22Rv1 (cell line): Measurements from ENCODE around the gene STH.

Experiments
- H3K27ac ChIP-seq: fragments of 450-650 bp; 2 replicates; pipeline ENCODE4 v1.5.1; 2017
- CTCF ChIP-seq: fragments of 450-650 bp; IDR thresholded peaks from 2 replicates; pipeline ENCODE4 v1.5.1; 2017; ENCODE audit warnings: mild to moderate bottlenecking
- ZFX ChIP-seq: fragments of 450-650 bp; IDR thresholded peaks from 2 replicates; pipeline ENCODE4 v1.6.1; 2017; ENCODE audit warnings: antibody characterized with exemption, borderline replicate concordance

The STH gene

GRCh38 chr17:46035112-46035818 lies 36.2 kb downstream of the STH start:
- TF ChIP-seq ZFX (no peak), CTCF (no peak)
- no peak overlapping the region for H3K27ac ChIP-seq

- TF ChIP-seq CTCF (no peak), ZFX (no peak)
- no peak overlapping the region for H3K27ac ChIP-seq
These were observed 37.4 kb downstream of the STH start for GRCh38 chr17:46036491-46036890.

- TF ChIP-seq CTCF (no peak), ZFX (no peak)
- no peak overlapping the region for H3K27ac ChIP-seq
These were observed 38.7 kb downstream of the STH start for GRCh38 chr17:46037722-46038255.

- no peak overlapping the region for H3K27ac ChIP-seq
- no peak for TF ChIP-seq CTCF
- no peak for TF ChIP-seq ZFX
These were observed 39.4 kb downstream of the STH start for GRCh38 chr17:46038414-46038813.

GRCh38 chr17:46038937-46039336 lies 39.9 kb downstream of the STH start:
- H3K27ac ChIP-seq: no peak overlapping the region

GRCh38 chr17:46039592-46040186 lies 40.6 kb downstream of the STH start:
- no peak overlapping the region for H3K27ac ChIP-seq
- TF ChIP-seq CTCF (no peak), ZFX (no peak)

More at GRCh38 chr17:46038937-46039336, 39.9 kb downstream of the STH start:
- TF ChIP-seq ZFX (no peak), CTCF (no peak)

GRCh38 chr17:46042246-46042645 lies 43.2 kb downstream of the STH start:
- no peak overlapping the region for H3K27ac ChIP-seq
- TF ChIP-seq ZFX (no peak), CTCF (no peak)
